Suprapubic skin (tissue), 4 donors: ENCODE results near the gene COL7A1.

Experiments used
- CTCF ChIP-seq, 2 donors: fragments of 200-600 bp in 1 of 2; fragments of 450-650 bp in 1 of 2; sonication (generic) in 1 of 2; IDR thresholded peaks; one replicate each; pipeline ENCODE4 v1.5.1; 2016 to 2019; ENCODE audit warnings: antibody characterized with exemption in 2 of 2, mild to moderate bottlenecking in 1 of 2, moderate library complexity in 1 of 2
- POLR2A ChIP-seq, 2 donors: fragments of 450-650 bp; IDR thresholded peaks; one replicate each; pipeline ENCODE4 v1.6.1; 2017; ENCODE audit warnings: antibody characterized with exemption in 2 of 2, mild to moderate bottlenecking in 2 of 2, moderate library complexity in 2 of 2
- POLR2AphosphoS5 ChIP-seq, 3 donors: sonication (generic); formaldehyde crosslinking; IDR thresholded peaks; one replicate each; pipeline ENCODE4 v1.6.1; 2017; ENCODE audit warnings: antibody characterized with exemption in 3 of 3

GRCh38 chr3:48553361-48553760 lies 41.8 kb downstream of the COL7A1 start:
- no peak for TF ChIP-seq CTCF (IDR thresholded peaks at IDR 0.05)
- TF ChIP-seq POLR2A (IDR thresholded peaks at IDR 0.05) = no peak
- no peak for TF ChIP-seq POLR2AphosphoS5 (IDR thresholded peaks at IDR 0.05)
